NK-92 treated with Interleukin-12 subunit alpha and Interleukin-12 subunit beta, amount 100 ng/mL, for 24 hours (cell line): Measurements from ENCODE around the gene OPTC.
A peak's percentile ranks its signal among the peaks of the same experiment; 100 is the strongest.
"Not testable (repeated sequence)": the region's sequence is repeated elsewhere in the genome, so short reads cannot be mapped to it uniquely, and the experiment has no call there.

Experiments used
- DNase-seq: peaks from one replicate; lab custom pipeline; 2025; lab: John Stamatoyannopoulos, UW

OPTC gene

DNA sequence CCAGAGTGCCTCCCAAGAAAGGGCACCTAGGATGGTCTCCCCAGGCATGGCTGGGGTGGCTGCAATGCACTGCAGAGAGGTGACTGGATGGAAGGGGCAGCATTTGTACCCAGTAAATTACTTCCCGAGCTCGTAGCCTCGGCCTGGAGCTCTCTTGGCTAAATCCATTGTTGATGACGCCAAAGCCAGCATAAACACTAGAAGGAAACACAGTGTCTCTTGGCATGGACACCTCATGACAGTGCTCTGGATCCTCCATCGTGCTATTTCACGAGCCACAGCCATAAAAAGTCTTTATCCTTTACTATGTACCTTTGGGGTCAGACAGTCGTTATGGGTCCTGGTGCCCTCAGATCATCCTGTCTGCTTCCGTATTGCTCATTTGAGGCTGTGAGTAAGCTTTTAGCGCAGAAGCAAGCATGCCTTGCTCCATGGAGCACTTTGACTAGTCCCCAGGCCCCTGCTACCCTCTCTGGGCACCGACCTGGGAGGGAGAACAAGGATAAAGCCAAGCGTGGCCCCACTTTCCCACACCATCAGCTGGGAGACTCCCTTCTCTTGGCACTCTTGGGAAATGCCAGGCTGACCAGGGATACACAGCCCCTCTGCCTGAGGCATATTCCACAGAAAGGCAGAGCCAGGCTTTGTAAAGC is 28.7 kb upstream of the OPTC start:
- DNase-seq, result no peak

GRCh38 chr1:203465948-203466347 is 28.0 kb upstream of the OPTC start:
- no peak for DNase-seq

DNA sequence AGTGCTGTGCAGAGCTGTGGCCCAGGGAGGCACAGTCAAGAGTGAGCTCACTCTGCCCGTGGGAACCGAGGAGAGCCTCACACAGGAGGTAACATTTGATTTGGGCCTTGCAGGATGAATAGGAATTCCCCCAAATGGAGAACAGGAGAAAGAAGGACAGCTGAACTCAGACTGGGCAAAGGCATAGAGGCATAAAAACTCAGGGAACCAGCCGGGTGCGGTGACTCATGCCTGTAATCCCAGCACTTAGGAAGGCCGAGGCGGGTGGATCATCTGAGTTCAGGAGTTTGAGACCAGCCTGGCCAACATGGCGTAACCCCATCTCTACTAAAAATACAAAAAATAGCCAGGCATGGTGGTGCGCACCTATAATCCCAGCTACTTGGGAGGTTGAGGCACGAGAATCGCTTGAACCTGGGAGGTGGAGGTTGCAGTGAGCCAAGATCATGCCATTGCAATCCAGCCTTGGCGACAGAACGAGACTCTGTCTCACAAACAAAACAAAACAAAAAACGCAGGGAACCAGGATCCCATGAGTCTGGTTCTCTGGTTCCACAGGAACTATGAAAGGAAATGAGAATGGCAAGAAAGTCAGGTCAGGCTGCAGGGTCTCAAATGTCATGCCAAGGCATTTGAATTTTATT is 26.9 kb upstream of the OPTC start:
- not testable (repeated sequence) for DNase-seq

GRCh38 chr1:203467550-203467921 is 26.4 kb upstream of the OPTC start:
- no peak for DNase-seq

DNA sequence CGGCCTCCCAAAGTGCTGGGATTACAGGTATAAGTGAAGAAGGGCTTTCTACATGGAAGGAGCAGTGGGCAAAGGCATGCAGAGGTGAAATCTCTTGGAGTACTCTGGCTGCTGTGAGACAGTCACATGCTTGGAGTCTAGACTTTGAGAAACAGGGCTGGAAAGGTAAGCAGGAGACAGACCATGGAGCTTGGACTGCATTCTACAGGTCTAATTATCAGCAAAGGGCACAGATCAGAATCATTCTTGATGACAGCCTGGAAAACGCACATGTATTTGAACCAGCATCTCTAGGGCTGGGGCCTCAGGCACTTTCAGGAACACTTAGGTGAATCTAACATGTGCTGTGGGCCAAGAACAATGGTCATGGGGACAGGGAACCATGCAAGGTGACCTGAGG is 25.6 kb upstream of the OPTC start:
- no peak for DNase-seq

DNA sequence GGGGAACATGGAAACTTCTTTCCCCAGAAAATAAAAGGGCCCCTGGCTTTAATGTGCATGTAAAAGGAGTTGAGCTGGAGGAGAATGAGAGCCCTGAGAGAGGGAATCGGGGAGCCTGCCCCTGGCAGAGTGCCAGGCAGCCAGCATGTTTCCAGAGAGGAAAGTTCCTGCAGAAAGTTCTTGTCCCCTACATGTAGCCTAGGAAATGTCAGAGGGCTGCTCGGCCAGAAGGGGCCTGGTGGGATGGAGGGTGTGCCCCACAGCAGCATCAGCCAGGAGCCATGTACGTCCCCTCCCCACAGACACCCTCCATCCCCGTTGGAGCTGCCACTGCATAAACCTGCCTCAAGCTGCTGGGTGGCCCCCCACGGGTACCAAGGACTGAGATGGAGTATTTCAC is 23.7 kb upstream of the OPTC start:
- no peak for DNase-seq

- DNase-seq, result no peak
These were observed 22.1 kb upstream of the OPTC start for GRCh38 chr1:203471841-203472240.

GRCh38 chr1:203473281-203473680 is 20.7 kb upstream of the OPTC start:
- no peak for DNase-seq

- DNase-seq, result no peak
These were observed 20.1 kb upstream of the OPTC start for GRCh38 chr1:203473781-203474305.

- no peak for DNase-seq
These were observed 18.7 kb upstream of the OPTC start, which contains the start of gene PRELP for GRCh38 chr1:203475012-203475981. TSS of gene PRELP (plus strand) at chr1:203475806. CDS start at chr1:203483185, 7,379 bp downstream.

DNA sequence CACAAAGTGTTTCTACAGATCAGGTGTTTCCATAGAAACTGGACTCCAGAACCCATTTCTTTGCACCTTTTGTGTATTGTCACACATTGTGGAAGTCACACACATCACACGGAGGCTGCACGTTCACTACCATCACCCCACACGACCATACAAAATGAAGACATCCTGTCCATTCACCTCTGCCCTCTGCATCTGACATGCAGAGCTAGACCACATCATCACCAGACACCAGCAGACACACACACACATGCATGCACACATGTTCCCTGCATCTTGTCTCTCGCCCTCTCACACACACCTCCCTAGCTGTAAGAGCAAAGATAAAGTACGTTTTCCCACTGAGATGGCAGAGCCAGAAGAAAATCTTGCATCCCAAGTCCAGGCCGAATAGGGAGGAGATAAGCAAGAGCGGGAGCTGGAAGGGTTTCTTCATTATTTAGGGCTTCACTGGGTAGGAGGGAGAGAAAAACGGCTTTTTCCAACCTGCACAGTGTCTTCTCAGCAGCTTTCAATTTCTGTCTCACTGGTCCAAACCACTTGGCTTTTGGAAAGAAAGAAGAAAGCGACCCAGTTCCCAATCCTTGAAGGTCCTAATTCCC is 17.6 kb upstream of the OPTC start:
- DNase-seq, result no peak

DNA sequence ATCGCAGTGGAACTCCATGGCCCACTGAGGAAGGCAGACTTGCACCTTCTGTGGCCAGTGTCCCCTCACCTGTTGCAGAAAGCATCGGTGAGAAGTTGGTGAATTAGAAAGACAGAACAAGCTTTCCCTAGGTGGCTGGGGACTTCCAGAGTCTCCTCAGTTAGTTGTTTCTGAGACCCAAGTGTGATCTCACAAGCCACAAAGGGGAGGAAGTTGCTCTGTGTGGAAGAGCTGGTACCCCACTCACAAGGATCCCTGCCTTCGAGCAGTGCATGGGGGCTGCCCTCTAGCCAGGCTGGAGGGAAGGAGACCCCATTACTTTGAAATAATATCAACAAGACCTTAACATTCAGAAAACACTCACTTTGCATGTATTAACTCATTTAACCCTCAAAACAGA is 16.2 kb upstream of the OPTC start:
- no peak for DNase-seq

DNA sequence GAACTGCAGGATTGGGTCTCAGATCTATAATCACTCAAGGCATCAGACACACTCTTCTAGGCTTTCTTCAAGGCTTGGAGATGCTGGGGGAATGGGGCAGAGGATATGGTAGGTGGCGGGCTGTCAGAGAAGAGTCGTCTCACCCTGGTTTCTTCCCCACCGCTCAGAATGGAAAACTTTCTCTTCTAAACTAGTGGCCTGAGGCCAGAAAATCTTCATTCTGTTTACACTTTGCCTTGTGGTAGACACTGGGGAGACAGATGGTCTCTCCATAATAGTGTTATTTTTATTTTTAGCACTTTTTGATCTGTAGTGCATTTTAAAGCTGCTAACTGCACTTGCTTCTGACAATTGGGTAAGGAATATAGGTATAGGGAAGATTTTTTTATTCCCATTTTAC is 15.7 kb upstream of the OPTC start:
- DNase-seq, result no peak

- no peak for DNase-seq
These were observed 15.0 kb upstream of the OPTC start for GRCh38 chr1:203478986-203479385.

GRCh38 chr1:203479646-203480045 is 14.3 kb upstream of the OPTC start:
- no peak for DNase-seq

DNA sequence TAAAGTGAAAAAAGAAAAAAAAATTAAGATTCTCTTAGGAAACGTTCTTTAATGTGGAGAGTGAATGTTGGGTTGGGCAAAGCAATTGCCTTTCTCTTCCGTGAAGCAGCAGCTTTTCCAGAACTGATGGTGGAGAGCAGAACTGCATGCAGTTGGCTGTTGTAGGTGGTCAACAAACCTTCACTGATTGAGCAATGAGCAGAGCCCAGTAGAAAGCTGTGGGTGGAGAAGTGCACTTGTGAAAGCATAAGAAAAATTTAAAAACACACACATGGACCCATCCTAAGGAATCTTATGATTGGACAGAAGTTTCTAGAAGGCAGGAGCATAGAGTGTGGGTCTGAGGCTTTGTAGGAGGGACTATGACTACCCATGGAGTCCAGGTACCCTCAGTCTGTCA is 13.9 kb upstream of the OPTC start:
- no peak for DNase-seq

DNA sequence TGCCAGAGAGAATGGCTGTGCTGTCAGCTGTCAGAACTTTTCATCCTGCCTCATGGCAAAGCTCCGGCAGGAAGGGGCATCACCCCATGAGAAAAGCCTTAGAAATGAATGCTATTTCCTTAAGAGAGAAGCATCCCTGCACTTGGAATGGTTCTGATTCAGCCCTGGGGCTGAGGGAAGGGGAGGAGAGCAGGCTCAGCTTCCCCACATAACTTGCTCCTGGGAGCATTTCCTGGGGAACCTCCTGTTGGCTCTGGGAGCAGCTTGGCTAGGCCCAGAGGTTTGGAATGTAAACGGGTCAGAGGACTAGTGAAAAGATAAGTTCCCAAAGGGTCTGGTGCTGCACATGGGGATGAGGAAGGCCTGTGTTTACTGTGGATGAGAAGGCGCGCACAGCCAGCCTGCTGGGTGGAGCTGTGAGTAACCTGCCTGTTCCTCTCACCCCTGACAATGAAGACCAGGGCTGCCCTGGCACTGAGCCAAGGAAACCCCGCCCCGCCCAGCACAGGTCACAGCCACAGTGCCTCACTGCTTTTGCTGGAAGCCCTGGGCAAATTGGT is 13.3 kb upstream of the OPTC start:
- peak; percentile 23 for DNase-seq

GRCh38 chr1:203481196-203481595 is 12.8 kb upstream of the OPTC start:
- no peak for DNase-seq

GRCh38 chr1:203486618-203487370 is 7.2 kb upstream of the OPTC start:
- no peak for DNase-seq

- no peak for DNase-seq
These were observed 5.4 kb upstream of the OPTC start for GRCh38 chr1:203488539-203488938.

DNA sequence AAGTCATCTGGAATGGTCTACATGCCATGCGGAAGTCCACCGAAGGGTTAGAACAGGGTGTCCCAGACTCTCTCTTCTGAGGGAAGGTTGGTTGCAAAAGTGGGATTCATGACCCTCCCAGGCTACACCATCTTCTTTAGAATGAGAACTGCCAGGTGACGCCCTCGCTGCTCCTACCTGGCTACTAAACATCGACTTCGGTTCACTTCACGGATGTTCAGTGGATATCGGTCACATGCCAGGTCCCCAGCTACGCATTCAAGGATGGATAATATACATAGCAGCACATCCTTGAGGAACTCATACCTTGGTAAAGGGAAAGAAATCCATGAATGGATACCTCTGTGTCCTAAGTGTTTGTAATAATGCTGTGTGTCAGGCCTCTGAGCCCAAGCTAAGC is 3.3 kb upstream of the OPTC start:
- no peak for DNase-seq
